Measurements from ENCODE around the gene RDH13. TPM values are rescaled to one million over a fixed set of nuclear protein-coding genes. Genes with fewer than 3 reads are reported as not detected.

Gene RDH13
- total and polyA plus RNA-seq, 2 donors = 12.4 to 15.0 TPM

DNA sequence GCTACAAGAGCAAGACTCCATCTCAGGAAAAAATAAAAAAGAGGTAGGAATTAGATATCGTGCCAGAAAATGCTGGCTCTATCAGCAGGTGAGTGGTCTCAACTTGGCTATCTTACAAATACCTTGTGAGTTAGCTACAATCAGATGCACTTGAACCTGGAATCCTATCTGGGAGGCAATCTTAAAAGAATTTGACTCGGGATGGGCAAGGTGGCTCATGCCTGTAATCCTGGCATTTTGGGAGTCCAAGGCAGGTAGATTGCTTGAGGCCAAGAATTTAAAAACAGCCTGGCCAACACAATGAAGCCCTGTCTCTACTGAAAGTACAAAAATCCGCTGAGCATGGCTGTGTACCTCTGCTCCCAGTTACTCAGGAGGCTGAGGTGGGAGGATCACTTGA is 67.4 kb downstream of the RDH13 start:
- no peak for DNase-seq (ENCODE audit: extremely low spot score)
- H3K36me3 ChIP-seq (ENCODE audit: insufficient read depth) = no peaks in the 10 kb centered on the region
- 64% methylated on average over 3 of the region's 3 CpGs for WGBS
- H3K4me1 ChIP-seq (ENCODE audit: insufficient read depth) = no peaks in the 10 kb centered on the region
- no peak overlapping the region for H3K27ac ChIP-seq (ENCODE audit: low read depth)
- H3K4me3 ChIP-seq (ENCODE audit: low read depth, low read length) = no peak overlapping the region

Other genes starting within 250 kb of the RDH13 start
- not detected for gene KIR3DL1, start 246.7 kb downstream of the RDH13 start, total RNA-seq
- gene KIR3DL1, start 246.7 kb downstream of the RDH13 start, polyA plus RNA-seq = not detected
- not detected for gene KIR2DS4, start 230.5 kb downstream of the RDH13 start, total RNA-seq
- not detected for gene KIR2DS4, start 230.5 kb downstream of the RDH13 start, polyA plus RNA-seq
- not detected for gene KIR3DL2, start 212.7 kb downstream of the RDH13 start, total RNA-seq
- gene KIR3DL2, start 212.7 kb downstream of the RDH13 start, polyA plus RNA-seq = 0.18 TPM
- not detected for gene FCAR, start 188.9 kb downstream of the RDH13 start, total RNA-seq
- 0.67 TPM for gene FCAR, start 188.9 kb downstream of the RDH13 start, polyA plus RNA-seq
- 0.32 TPM for gene NCR1, start 157.0 kb downstream of the RDH13 start, total RNA-seq
- 0.13 TPM for gene NCR1, start 157.0 kb downstream of the RDH13 start, polyA plus RNA-seq
- not detected for gene NLRP7, start 115.6 kb downstream of the RDH13 start, total RNA-seq
- gene NLRP7, start 115.6 kb downstream of the RDH13 start, polyA plus RNA-seq = not detected
- gene NLRP2, start 96.8 kb downstream of the RDH13 start, total RNA-seq = 1.8 TPM
- gene NLRP2, start 96.8 kb downstream of the RDH13 start, polyA plus RNA-seq = 1.9 TPM
- gene GP6, start 24.9 kb downstream of the RDH13 start, total RNA-seq = not detected
- 0.16 TPM for gene GP6, start 24.9 kb downstream of the RDH13 start, polyA plus RNA-seq
- 3.0 TPM for gene EPS8L1, start 12.7 kb upstream of the RDH13 start, total RNA-seq
- gene EPS8L1, start 12.7 kb upstream of the RDH13 start, polyA plus RNA-seq = 8.1 TPM
- 24.8 TPM for gene PPP1R12C, start 54.5 kb upstream of the RDH13 start, total RNA-seq
- gene PPP1R12C, start 54.5 kb upstream of the RDH13 start, polyA plus RNA-seq = 219 TPM
- gene TNNT1, start 86.1 kb upstream of the RDH13 start, total RNA-seq = 47.2 TPM
- gene TNNT1, start 86.1 kb upstream of the RDH13 start, polyA plus RNA-seq = not detected
- not detected for gene TNNI3, start 94.6 kb upstream of the RDH13 start, total RNA-seq
- not detected for gene TNNI3, start 94.6 kb upstream of the RDH13 start, polyA plus RNA-seq
- gene DNAAF3, start 103.5 kb upstream of the RDH13 start, total RNA-seq = 0.37 TPM
- gene DNAAF3, start 103.5 kb upstream of the RDH13 start, polyA plus RNA-seq = 0.62 TPM
- gene SYT5, start 117.1 kb upstream of the RDH13 start, total RNA-seq = 0.74 TPM
- 0.77 TPM for gene SYT5, start 117.1 kb upstream of the RDH13 start, polyA plus RNA-seq
- 3.6 TPM for gene PTPRH, start 146.4 kb upstream of the RDH13 start, total RNA-seq
- 1.6 TPM for gene PTPRH, start 146.4 kb upstream of the RDH13 start, polyA plus RNA-seq
- gene TMEM86B, start 165.6 kb upstream of the RDH13 start, total RNA-seq = 0.79 TPM
- gene TMEM86B, start 165.6 kb upstream of the RDH13 start, polyA plus RNA-seq = 4.5 TPM
- gene PPP6R1, start 195.9 kb upstream of the RDH13 start, total RNA-seq = 14.5 TPM
- 43.1 TPM for gene PPP6R1, start 195.9 kb upstream of the RDH13 start, polyA plus RNA-seq
- gene HSPBP1, start 217.0 kb upstream of the RDH13 start, total RNA-seq = 6.5 TPM
- gene HSPBP1, start 217.0 kb upstream of the RDH13 start, polyA plus RNA-seq = 56.3 TPM
- gene BRSK1, start 220.8 kb upstream of the RDH13 start, total RNA-seq = 9.7 TPM
- 8.8 TPM for gene BRSK1, start 220.8 kb upstream of the RDH13 start, polyA plus RNA-seq

Data from urinary bladder (tissue), 4 donors.